Colonic mucosa (tissue), 4 donors: ENCODE data around the gene KHNYN. TPM values are rescaled to one million over a fixed set of nuclear protein-coding genes. Genes with fewer than 3 reads are reported as not detected.

Experiments used
- DNase-seq: peaks from one replicate; pipeline ENCODE4 v3.0.0-alpha.2; 2020
- H3K27ac ChIP-seq: fragments of 200-600 bp; one replicate; pipeline ENCODE4 v1.8.0; 2021
- H3K27me3 ChIP-seq: fragments of 200-600 bp; one replicate; pipeline ENCODE4 v1.8.0; 2021
- H3K36me3 ChIP-seq: fragments of 200-600 bp; one replicate; pipeline ENCODE4 v1.8.0; 2021
- H3K4me1 ChIP-seq: fragments of 200-600 bp; one replicate; pipeline ENCODE4 v1.8.0; 2021; ENCODE audit warnings: mild to moderate bottlenecking
- H3K4me3 ChIP-seq: fragments of 200-600 bp; one replicate; pipeline ENCODE4 v1.8.0; 2021
- H3K9ac ChIP-seq, 2 donors: one replicate each; pipeline ENCODE4 v1.7.0; 2013; ENCODE audit warnings: control low read depth in 2 of 2, low read depth in 2 of 2, low read length in 2 of 2
- H3K9me3 ChIP-seq: fragments of 200-600 bp; one replicate; pipeline ENCODE4 v1.8.0; 2021
- intact Hi-C: fragments of 100-400 bp; cut with DNase I; formaldehyde crosslinking; loops from one replicate; pipeline ENCODE4 v1.14.1; 2022
- total RNA-seq, 2 donors: library from RNA; stranded (reverse); fragmentation: NEBNext Ultra II Directional in 1 of 2; extraction: Animal tissue kit (Norgen Biotek cat#: 25700) in 1 of 2; gene quantifications; one replicate each; pipeline ENCODE4 v1.2.1, GENCODE V29; 2021
- TF ChIP-seq, protein P1 (sequence below): fragments of 200-600 bp; IDR thresholded peaks from one replicate; pipeline ENCODE4 v1.8.0; 2022; ENCODE audit warnings: antibody characterized with exemption, mild to moderate bottlenecking
- donor health status: healthy.
- donor health status: DM: no; HTN: no; CAD: no.
- donor health status: DM: no; HTN: no; CAD: no.

Gene KHNYN
- total RNA-seq, 2 donors from 2014 or later = 82.6 to 90.4 TPM

- TF ChIP-seq, protein P1, sequence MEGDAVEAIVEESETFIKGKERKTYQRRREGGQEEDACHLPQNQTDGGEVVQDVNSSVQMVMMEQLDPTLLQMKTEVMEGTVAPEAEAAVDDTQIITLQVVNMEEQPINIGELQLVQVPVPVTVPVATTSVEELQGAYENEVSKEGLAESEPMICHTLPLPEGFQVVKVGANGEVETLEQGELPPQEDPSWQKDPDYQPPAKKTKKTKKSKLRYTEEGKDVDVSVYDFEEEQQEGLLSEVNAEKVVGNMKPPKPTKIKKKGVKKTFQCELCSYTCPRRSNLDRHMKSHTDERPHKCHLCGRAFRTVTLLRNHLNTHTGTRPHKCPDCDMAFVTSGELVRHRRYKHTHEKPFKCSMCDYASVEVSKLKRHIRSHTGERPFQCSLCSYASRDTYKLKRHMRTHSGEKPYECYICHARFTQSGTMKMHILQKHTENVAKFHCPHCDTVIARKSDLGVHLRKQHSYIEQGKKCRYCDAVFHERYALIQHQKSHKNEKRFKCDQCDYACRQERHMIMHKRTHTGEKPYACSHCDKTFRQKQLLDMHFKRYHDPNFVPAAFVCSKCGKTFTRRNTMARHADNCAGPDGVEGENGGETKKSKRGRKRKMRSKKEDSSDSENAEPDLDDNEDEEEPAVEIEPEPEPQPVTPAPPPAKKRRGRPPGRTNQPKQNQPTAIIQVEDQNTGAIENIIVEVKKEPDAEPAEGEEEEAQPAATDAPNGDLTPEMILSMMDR = no peak
- Histone ChIP-seq H3K27ac (peak within 1 kb of the TSS; percentile 66), H3K4me1 (peaks cover 12% of the 10 kb centered on the region), H3K9me3 (no peaks in the 10 kb centered on the region), H3K4me3 (peak within 1 kb of the TSS; percentile 53), H3K9ac (peak within 1 kb of the TSS; percentile 71 to 84), H3K27me3 (no peaks in the 10 kb centered on the region), H3K36me3 (no peaks in the 10 kb centered on the region)
- peak; percentile 66 for DNase-seq
- intact Hi-C loops = no loop called here
These were observed 30.9 kb upstream of the KHNYN start, which contains the start of gene NYNRIN for GRCh38 chr14:24398653-24399446. TSS of gene NYNRIN (plus strand) at chr14:24399003. CDS start at chr14:24399247, 244 bp downstream.

- H3K27ac ChIP-seq = peak overlapping the region; percentile 66
- peak overlapping the region; percentile 71 to 84 for H3K9ac ChIP-seq
- DNase-seq = peak; percentile 63
- H3K27me3 ChIP-seq = no peaks in the 10 kb centered on the region
- TF ChIP-seq, protein P1 = no peak
- no peaks in the 10 kb centered on the region for H3K9me3 ChIP-seq
- intact Hi-C loops = no loop called here
- H3K4me3 ChIP-seq = peak overlapping the region; percentile 53
- no peaks in the 10 kb centered on the region for H3K36me3 ChIP-seq
- peaks cover 12% of the 10 kb centered on the region for H3K4me1 ChIP-seq
These were observed 30.3 kb upstream of the KHNYN start for GRCh38 chr14:24399447-24399822.

- H3K4me1 ChIP-seq = peaks cover 12% of the 10 kb centered on the region
- H3K9ac ChIP-seq = peak overlapping the region in 1 of 2 donors; percentile 84
- H3K9me3 ChIP-seq = no peaks in the 10 kb centered on the region
- H3K4me3 ChIP-seq = peak overlapping the region; percentile 53
- H3K27me3 ChIP-seq = no peaks in the 10 kb centered on the region
- TF ChIP-seq, protein P1 = no peak
- intact Hi-C loops = no loop called here
- no peaks in the 10 kb centered on the region for H3K36me3 ChIP-seq
- no peak for DNase-seq
- H3K27ac ChIP-seq = no peak overlapping the region
These were observed 29.6 kb upstream of the KHNYN start for GRCh38 chr14:24399999-24400718.

GRCh38 chr14:24401810-24402702 is 27.7 kb upstream of the KHNYN start:
- H3K4me3 ChIP-seq = no peak overlapping the region
- no peak for DNase-seq
- H3K4me1 ChIP-seq = peaks cover 12% of the 10 kb centered on the region
- no peaks in the 10 kb centered on the region for H3K27me3 ChIP-seq
- no peaks in the 10 kb centered on the region for H3K9me3 ChIP-seq
- TF ChIP-seq, protein P1 = no peak
- H3K27ac ChIP-seq = no peak overlapping the region
- peak overlapping the region in 1 of 2 donors; percentile 31 for H3K9ac ChIP-seq
- intact Hi-C loops = no loop called here
- H3K36me3 ChIP-seq = no peaks in the 10 kb centered on the region
